Hematopoietic multipotent progenitor cell treated with erythropoietin and hydrocortisone succinate and interleukin-3 and kit ligand, for 15 days (in vitro differentiated cells): ENCODE data around the gene ETFA.

Experiments
- DNase-seq: peaks from one replicate; pipeline ENCODE4 v3.0.0-alpha.2; 2015; ENCODE audit warnings: low spot score

ETFA gene

DNA sequence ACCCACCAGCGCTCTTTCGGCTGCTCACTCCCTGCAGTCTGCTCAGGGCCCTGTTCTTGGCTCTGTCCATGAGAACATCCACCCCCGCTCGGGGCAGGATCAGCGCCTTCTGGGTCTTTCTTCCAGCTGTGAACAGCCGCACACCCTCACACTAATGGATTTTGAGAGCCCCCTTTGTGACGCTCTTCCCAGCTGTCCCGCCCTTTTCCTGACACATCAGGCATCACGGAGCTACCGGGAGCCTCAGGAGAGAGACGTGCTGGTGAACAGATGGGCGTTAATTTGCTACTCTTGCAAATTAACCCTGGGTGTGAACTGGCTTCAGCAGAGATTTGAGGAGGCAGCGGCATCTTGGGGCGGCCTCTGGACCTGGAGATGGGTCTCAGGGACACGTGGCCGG, 138.5 kb downstream of the ETFA start:
- DNase-seq = no peak

DNA sequence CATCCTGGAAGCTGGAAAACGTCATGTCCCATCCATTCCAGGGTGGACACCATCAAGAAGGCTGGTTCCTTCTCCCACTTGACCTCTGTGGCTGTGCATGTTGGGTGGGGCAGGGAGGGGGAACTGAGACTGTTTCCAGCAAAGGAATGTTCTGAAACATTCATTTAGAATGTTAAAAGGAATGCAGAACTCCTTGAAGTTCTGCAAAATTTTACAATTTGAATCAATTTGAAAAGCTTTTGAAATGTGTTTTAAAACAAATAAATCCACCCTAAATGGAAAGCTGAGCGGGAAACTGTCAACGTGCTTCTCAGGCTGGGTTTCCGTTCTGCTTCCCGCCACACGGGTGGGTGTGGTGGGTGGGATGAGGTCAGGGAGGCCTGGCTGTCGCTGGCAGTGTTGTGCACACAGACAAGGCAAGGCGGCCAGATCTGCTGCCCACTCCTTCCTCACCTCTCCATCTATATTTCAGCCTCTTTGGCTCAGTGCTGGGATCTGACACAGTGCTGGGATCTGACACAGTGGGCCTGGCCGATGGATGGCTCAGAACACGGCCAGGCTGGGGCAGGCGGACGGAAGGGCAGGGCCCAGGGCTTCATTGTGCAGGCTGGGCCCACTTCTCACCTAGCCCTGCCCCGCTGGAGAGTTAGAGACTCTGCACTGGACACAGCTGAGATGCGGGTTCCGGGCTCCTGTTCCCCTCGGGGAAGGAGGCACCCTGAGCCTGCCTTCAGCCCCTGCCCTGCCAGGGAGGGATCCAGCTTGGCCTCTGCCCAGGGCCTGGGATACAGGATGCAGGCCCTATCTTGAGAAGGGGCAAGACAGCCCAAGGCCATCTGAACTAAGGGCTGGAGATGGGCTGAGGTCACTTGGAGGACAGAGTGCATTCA, 141.1 kb downstream of the ETFA start:
- DNase-seq = no peak

DNA sequence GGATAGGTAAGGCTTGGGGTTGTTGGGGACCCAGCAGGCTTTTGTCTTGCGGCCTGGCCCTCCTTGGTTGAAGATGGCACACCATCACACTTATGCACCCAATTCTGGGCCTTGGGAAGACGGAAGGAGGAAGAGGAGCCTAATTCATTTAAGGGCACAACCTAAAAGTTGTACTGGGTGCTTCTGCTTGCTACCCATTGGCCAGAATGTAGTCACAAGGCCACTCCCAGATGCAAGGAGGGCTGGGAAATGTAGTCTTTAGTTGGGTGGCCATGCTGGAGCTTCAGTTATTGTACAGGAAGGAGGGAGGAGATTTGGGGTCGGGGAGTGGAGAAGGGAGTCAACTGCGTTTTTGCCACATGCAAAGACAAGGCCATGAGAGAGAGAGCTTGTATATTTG, 142.3 kb downstream of the ETFA start:
- no peak for DNase-seq

DNA sequence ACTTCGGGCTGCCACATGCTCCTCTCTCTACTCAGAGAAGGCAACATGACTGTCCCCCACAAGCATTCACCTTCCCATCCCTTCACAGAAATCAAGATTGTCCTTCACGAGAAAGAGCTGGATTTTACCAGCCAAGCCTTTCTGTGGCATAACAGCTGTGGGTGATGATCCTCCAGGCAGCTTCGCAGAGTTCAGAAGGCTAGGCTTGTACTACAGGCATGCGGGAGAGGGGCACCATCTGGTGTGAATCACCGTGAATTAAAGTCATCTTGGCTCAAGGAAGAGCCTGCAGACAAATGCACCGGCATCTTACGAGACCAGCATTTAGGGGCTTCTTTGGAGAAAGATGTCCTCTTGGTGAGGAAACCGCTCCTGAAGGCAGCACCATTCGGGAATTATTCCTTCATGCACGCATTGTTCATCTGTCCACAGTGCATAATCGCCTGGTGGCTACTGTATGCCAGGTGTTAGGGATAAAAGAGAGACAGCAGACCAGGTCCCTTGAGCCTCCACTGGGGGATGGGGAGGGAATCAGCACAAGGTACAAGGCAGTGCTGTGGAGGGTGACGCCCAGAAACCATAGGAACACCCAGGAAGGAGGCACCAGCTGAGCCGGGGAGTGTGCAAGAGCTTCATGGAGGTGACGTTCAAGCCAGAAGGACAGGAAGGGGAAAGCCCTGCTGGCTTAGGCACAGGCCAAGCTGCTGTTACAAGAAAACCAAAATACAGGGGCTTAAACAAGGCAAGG, 142.9 kb downstream of the ETFA start:
- no peak for DNase-seq

DNA sequence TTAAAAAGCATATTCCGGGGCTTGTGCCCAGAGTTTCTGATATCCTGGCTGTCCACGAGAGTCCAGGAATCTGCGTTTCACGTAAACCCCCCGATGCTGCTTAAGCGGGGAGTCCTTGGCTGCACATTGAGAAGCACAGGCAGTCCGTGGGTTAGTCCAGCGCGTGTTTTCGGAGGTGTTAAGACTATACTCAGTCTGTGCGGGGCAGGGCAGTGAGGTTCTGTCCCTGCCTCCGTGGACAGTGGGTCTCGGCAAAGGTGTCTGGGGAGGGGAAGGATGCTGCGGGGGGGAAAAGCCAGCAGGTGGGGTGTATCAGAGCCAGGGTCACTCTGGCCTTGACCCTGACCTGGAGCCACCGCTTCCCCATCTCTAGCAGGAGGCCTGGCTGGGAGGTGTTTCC, 145.3 kb downstream of the ETFA start:
- no peak for DNase-seq
